Spinal cord (tissue), 10 donors: ENCODE data around the gene NSMF. TPM values are rescaled to one million over a fixed set of nuclear protein-coding genes. Genes with fewer than 3 reads are reported as not detected.

Experiments used
- DNase-seq, 6 donors: peaks; one replicate each; pipeline versions ENCODE4 v3.0.0 to v3.0.0-alpha.2; 2013 to 2015; ENCODE audit warnings: low spot score in 6 of 6, low read depth in 4 of 6
- H3K27ac ChIP-seq: one replicate; pipeline ENCODE4 v1.5.1; 2013; ENCODE audit warnings: low read depth, low read length, control low read depth
- H3K27me3 ChIP-seq: one replicate; pipeline ENCODE4 v1.6.1; 2013; ENCODE audit warnings: low read length; ENCODE audit not compliant: control insufficient read depth, insufficient read depth
- H3K36me3 ChIP-seq: one replicate; pipeline ENCODE4 v1.6.1; 2013; ENCODE audit warnings: low read length; ENCODE audit not compliant: control insufficient read depth, insufficient read depth
- H3K4me1 ChIP-seq: one replicate; pipeline ENCODE4 v1.6.1; 2013; ENCODE audit warnings: low read length; ENCODE audit not compliant: control insufficient read depth, insufficient read depth
- H3K4me3 ChIP-seq: one replicate; pipeline ENCODE4 v1.5.1; 2013; ENCODE audit warnings: low read depth, low read length, control low read depth
- H3K9me3 ChIP-seq: one replicate; pipeline ENCODE4 v1.6.1; 2013; ENCODE audit warnings: low read length; ENCODE audit not compliant: control insufficient read depth, insufficient read depth
- WGBS: methylation state at CpG from one replicate; pipeline ENCODE4 v1.1.5; 2013; ENCODE audit warnings: missing lambda C conversion rate; ENCODE audit not compliant: insufficient coverage; 5-methylcytosine and 5-hydroxymethylcytosine counted together
- polyA plus RNA-seq, 2 donors: library from polyadenylated mRNA; unstranded; fragments of 120-200 nt; gene quantifications; one replicate each; pipeline ENCODE4 v1.2.1, GENCODE V29; 2013; ENCODE audit not compliant: insufficient read length in 2 of 2
- total RNA-seq, 2 donors: library from RNA; depleted of rRNA in 1 of 2; stranded (reverse); fragments of 120-200 nt in 1 of 2; fragments of >200 nt in 1 of 2; gene quantifications; one replicate each; pipeline versions ENCODE4 v1.2.3 to v1.2.4, GENCODE V29; 2013 to 2014
- donor health status: healthy.

NSMF gene
- total and polyA plus RNA-seq, 4 donors: 29.7 to 369 (median 203) TPM

- no peak overlapping the region for H3K27ac ChIP-seq
- H3K27me3 ChIP-seq: no peaks in the 10 kb centered on the region
- peaks cover 46% of the 10 kb centered on the region for H3K36me3 ChIP-seq
- no peak for DNase-seq
- H3K9me3 ChIP-seq: no peaks in the 10 kb centered on the region
- 90% methylated on average over 36 of the region's 36 CpGs for WGBS
- peaks cover 4% of the 10 kb centered on the region for H3K4me1 ChIP-seq
- no peak overlapping the region for H3K4me3 ChIP-seq
These were observed 40.9 kb upstream of the NSMF start for GRCh38 chr9:137499858-137500661.

- 90% methylated on average over 16 of the region's 16 CpGs for WGBS
- H3K36me3 ChIP-seq: peaks cover 53% of the 10 kb centered on the region
These were observed 40.3 kb upstream of the NSMF start for GRCh38 chr9:137499416-137499815.

GRCh38 chr9:137498720-137499150 is 39.6 kb upstream of the NSMF start:
- H3K27ac ChIP-seq: no peak overlapping the region
- no peak for DNase-seq
- H3K9me3 ChIP-seq: no peaks in the 10 kb centered on the region
- no peak overlapping the region for H3K4me3 ChIP-seq
- peaks cover 60% of the 10 kb centered on the region for H3K36me3 ChIP-seq
- WGBS: 87% methylated on average over 16 of the region's 16 CpGs
- no peaks in the 10 kb centered on the region for H3K27me3 ChIP-seq
- peaks cover 4% of the 10 kb centered on the region for H3K4me1 ChIP-seq

More at GRCh38 chr9:137499416-137499815, 40.3 kb upstream of the NSMF start:
- no peaks in the 10 kb centered on the region for H3K9me3 ChIP-seq
- DNase-seq: no peak
- H3K4me3 ChIP-seq: no peak overlapping the region
- no peak overlapping the region for H3K27ac ChIP-seq
- peaks cover 4% of the 10 kb centered on the region for H3K4me1 ChIP-seq
- H3K27me3 ChIP-seq: no peaks in the 10 kb centered on the region

- peak in 2 of 6 donors; percentile 38 to 56 for DNase-seq
- Histone ChIP-seq H3K4me3 (no peak overlapping the region), H3K9me3 (no peaks in the 10 kb centered on the region), H3K27me3 (no peaks in the 10 kb centered on the region), H3K27ac (no peak overlapping the region), H3K36me3 (peaks cover 65% of the 10 kb centered on the region), H3K4me1 (peaks cover 4% of the 10 kb centered on the region)
- 75% methylated on average over 33 of the region's 36 CpGs for WGBS
These were observed 39.0 kb upstream of the NSMF start for GRCh38 chr9:137497921-137498719.

- Histone ChIP-seq H3K4me1 (peaks cover 4% of the 10 kb centered on the region), H3K9me3 (no peaks in the 10 kb centered on the region), H3K4me3 (no peak overlapping the region), H3K36me3 (peaks cover 65% of the 10 kb centered on the region), H3K27ac (no peak overlapping the region), H3K27me3 (no peaks in the 10 kb centered on the region)
- 91% methylated on average over 24 of the region's 27 CpGs for WGBS
- DNase-seq: no peak
These were observed 37.7 kb upstream of the NSMF start for GRCh38 chr9:137496601-137497375.

- 95% methylated on average over 46 of the region's 46 CpGs for WGBS
- no peaks in the 10 kb centered on the region for H3K9me3 ChIP-seq
- no peak for DNase-seq
These were observed 35.6 kb upstream of the NSMF start for GRCh38 chr9:137494550-137495351.

GRCh38 chr9:137494104-137494544 is 35.0 kb upstream of the NSMF start:
- Histone ChIP-seq H3K9me3 (no peaks in the 10 kb centered on the region), H3K4me1 (peaks cover 4% of the 10 kb centered on the region), H3K36me3 (peaks cover 42% of the 10 kb centered on the region), H3K4me3 (no peak overlapping the region), H3K27ac (no peak overlapping the region), H3K27me3 (no peaks in the 10 kb centered on the region)
- WGBS: 83% methylated on average over 13 of the region's 13 CpGs
- no peak for DNase-seq

More at GRCh38 chr9:137494550-137495351, 35.6 kb upstream of the NSMF start:
- Histone ChIP-seq H3K36me3 (peaks cover 47% of the 10 kb centered on the region), H3K27ac (no peak overlapping the region), H3K27me3 (no peaks in the 10 kb centered on the region), H3K4me3 (no peak overlapping the region), H3K4me1 (peaks cover 4% of the 10 kb centered on the region)

- H3K27ac ChIP-seq: no peak overlapping the region
- no peaks in the 10 kb centered on the region for H3K9me3 ChIP-seq
- no peak overlapping the region for H3K4me3 ChIP-seq
- WGBS: 91% methylated on average over 16 of the region's 16 CpGs
- peaks cover 4% of the 10 kb centered on the region for H3K4me1 ChIP-seq
- H3K36me3 ChIP-seq: peaks cover 37% of the 10 kb centered on the region
- H3K27me3 ChIP-seq: no peaks in the 10 kb centered on the region
- no peak for DNase-seq
These were observed 34.4 kb upstream of the NSMF start for GRCh38 chr9:137493364-137494103.
